ENCODE results near the gene DDX25. TPM values are rescaled to one million over a fixed set of nuclear protein-coding genes. Genes with fewer than 3 reads are reported as not detected.

The DDX25 gene
- total RNA-seq, 4 donors from 2014 or later, result 0.06 to 0.17 TPM; not detected in 2

DNA sequence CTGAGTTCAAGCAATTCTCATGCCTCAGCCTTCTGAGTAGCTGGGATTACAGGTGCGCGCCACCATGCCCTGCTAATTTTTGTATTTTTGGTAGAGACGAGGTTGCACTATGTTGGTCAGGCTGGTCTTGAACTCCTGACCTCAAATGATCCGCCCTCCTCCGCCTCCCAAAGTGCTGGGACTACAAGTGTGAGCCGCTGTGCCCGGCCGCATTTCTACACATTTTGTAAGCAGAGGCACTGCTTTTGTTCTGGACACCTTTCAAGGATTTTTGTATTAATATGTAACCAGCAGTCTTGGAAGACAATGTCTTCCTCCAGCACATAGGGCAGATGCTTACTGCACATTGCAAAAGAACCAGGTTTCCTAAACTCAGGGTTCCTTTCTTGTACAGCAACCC lies 30.2 kb downstream of the DDX25 start:
- H3K36me3 ChIP-seq, result no peaks in the 10 kb centered on the region
- H3K27me3 ChIP-seq, result no peaks in the 10 kb centered on the region
- H3K9me3 ChIP-seq, result no peaks in the 10 kb centered on the region
- TF ChIP-seq POLR2A (IDR thresholded peaks at IDR 0.05; ENCODE audit: low read depth) (no peak), POLR2AphosphoS5 (IDR thresholded peaks at IDR 0.05) (no peak), EP300 (IDR thresholded peaks at IDR 0.05) (no peak)
- TF ChIP-seq, protein P1, sequence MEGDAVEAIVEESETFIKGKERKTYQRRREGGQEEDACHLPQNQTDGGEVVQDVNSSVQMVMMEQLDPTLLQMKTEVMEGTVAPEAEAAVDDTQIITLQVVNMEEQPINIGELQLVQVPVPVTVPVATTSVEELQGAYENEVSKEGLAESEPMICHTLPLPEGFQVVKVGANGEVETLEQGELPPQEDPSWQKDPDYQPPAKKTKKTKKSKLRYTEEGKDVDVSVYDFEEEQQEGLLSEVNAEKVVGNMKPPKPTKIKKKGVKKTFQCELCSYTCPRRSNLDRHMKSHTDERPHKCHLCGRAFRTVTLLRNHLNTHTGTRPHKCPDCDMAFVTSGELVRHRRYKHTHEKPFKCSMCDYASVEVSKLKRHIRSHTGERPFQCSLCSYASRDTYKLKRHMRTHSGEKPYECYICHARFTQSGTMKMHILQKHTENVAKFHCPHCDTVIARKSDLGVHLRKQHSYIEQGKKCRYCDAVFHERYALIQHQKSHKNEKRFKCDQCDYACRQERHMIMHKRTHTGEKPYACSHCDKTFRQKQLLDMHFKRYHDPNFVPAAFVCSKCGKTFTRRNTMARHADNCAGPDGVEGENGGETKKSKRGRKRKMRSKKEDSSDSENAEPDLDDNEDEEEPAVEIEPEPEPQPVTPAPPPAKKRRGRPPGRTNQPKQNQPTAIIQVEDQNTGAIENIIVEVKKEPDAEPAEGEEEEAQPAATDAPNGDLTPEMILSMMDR (IDR thresholded peaks at IDR 0.05), result no peak
- peaks cover 0 to 26% (median 17%) of the 10 kb centered on the region in 4 donors for H3K4me1 ChIP-seq
- 93% methylated on average over 8 of the region's 8 CpGs for WGBS
- H3K4me3 ChIP-seq, result no peak overlapping the region
- DNase-seq (ENCODE audit: extremely low spot score), result no peak
- H3K27ac ChIP-seq (replicated peaks in 1 of 4), result no peak overlapping the region
- intact Hi-C loops (cut with DNase I), result no loop called here

DNA sequence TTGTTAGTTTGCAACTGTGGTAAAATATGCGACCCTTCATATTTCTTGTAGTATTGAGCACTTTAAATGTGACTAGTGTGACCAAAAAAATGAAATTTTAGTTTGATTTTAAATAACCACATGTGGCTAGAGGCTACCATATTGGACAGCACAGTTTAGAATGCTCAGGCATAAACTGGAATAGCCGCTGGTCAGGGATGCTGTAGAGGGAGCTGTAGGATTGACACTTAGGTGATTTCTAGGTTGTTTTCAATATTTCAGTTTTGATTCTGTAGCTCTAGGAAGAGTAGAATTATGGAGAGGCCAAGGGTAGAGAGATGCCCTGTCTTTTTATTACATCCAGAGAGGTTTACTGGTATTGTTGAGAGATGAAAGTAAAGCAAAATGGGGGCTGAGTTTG lies 30.7 kb downstream of the DDX25 start:
- H3K4me3 ChIP-seq, result no peak overlapping the region
- no peaks in the 10 kb centered on the region for H3K9me3 ChIP-seq
- H3K27me3 ChIP-seq, result no peaks in the 10 kb centered on the region
- H3K27ac ChIP-seq (replicated peaks in 1 of 4), result no peak overlapping the region
- peaks cover 0 to 29% (median 17%) of the 10 kb centered on the region in 4 donors for H3K4me1 ChIP-seq
- no peak for DNase-seq (ENCODE audit: extremely low spot score)
- 100% methylated on average over 2 of the region's 2 CpGs for WGBS
- TF ChIP-seq POLR2AphosphoS5 (IDR thresholded peaks at IDR 0.05) (no peak), POLR2A (IDR thresholded peaks at IDR 0.05; ENCODE audit: low read depth) (no peak), EP300 (IDR thresholded peaks at IDR 0.05) (no peak)
- TF ChIP-seq, protein P1 (IDR thresholded peaks at IDR 0.05), result no peak
- intact Hi-C loops (cut with DNase I), result no loop called here
- H3K36me3 ChIP-seq, result no peaks in the 10 kb centered on the region

DNA sequence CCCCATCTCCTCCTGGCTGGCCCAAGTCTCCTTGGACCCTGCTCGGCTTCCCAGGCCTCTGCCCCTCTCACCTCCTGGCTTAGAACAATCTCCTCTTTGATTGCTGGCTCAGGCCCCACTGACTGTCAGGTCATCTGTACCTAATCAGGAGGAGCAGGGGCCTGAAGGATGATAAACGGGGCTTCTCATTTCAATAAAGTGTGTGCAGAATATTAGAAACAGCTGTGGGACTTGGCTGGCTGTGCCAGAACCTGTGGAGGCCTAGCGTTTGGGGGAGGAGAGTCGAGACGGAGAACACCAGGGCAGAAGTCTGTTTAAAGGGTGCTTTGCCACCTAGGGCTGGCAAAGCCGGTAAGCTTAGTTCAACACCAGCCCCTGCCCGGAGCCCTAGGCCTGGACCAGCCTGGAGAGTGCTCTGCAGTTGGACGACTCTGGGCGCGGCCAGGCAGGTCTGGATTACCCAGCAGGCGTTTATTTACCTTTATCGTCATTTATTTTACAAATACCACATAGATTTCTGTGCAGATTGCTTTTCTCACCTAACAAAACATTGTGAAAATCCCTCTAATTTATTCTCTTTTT lies 31.4 kb downstream of the DDX25 start:
- Histone ChIP-seq H3K4me1 (peaks cover 0 to 29% (median 17%) of the 10 kb centered on the region in 4 donors), H3K27ac (replicated peaks in 1 of 4) (no peak overlapping the region), H3K4me3 (no peak overlapping the region), H3K27me3 (no peaks in the 10 kb centered on the region), H3K36me3 (no peaks in the 10 kb centered on the region), H3K9me3 (no peaks in the 10 kb centered on the region)
- no peak for DNase-seq (ENCODE audit: extremely low spot score)
- WGBS, result 50% methylated on average over 12 of the region's 12 CpGs
- intact Hi-C loops (cut with DNase I), result no loop called here
- TF ChIP-seq POLR2AphosphoS5 (IDR thresholded peaks at IDR 0.05) (no peak), POLR2A (IDR thresholded peaks at IDR 0.05; ENCODE audit: low read depth) (no peak), EP300 (IDR thresholded peaks at IDR 0.05) (no peak)
- TF ChIP-seq, protein P1 (IDR thresholded peaks at IDR 0.05), result no peak

DNA sequence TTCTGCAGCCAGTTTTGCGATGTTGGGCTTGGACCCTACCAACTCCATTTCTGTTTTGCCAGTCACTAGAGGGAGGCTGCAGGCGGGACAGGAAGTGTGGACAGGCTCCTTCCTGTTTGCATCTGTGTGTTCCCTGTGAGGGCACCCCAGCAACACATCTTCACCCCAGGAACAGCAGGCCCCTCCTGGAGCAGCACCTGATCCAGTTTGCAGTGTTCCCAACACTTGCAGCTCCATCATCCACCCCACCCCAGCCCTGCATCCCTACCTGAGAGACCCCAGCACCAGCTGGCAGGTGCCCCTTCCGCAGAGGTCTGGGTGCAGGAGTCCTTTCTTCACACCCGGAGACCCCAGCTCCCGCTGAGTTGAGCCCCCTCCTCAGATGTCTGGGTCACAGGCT lies 34.1 kb downstream of the DDX25 start:
- no peak for TF ChIP-seq POLR2A (IDR thresholded peaks at IDR 0.05; ENCODE audit: low read depth)
- no peak for TF ChIP-seq POLR2AphosphoS5 (IDR thresholded peaks at IDR 0.05)
- TF ChIP-seq EP300 (IDR thresholded peaks at IDR 0.05), result no peak
- TF ChIP-seq, protein P1 (IDR thresholded peaks at IDR 0.05), result no peak

DNA sequence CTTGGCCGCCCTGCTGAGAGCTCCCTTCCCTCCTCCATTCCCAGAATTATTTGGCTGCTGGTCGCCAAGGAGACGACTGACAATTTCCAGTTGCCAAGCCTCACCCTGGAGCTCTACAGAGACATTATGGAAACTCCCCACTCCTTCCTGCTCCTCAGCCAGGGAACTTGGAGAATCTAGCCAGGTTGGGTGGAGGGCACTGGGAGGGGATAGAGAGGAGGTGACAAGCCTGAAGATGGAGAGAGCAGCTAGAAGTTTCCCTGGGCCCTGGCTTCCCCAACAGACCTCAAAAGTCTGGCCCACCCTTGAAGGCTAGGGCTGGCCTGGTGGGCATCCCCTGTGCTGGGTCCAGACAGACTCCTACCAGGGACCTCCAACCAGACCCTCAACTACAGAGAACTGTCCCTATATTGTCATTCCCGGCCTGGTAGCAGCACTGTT lies 34.8 kb downstream of the DDX25 start:
- no peak for DNase-seq (ENCODE audit: extremely low spot score)
- TF ChIP-seq EP300 (IDR thresholded peaks at IDR 0.05) (no peak), POLR2A (IDR thresholded peaks at IDR 0.05; ENCODE audit: low read depth) (no peak), POLR2AphosphoS5 (IDR thresholded peaks at IDR 0.05) (no peak)
- TF ChIP-seq, protein P1 (IDR thresholded peaks at IDR 0.05), result no peak
- Histone ChIP-seq H3K27me3 (no peaks in the 10 kb centered on the region), H3K4me1 (peaks cover 10 to 30% (median 16%) of the 10 kb centered on the region in 4 donors), H3K9me3 (no peaks in the 10 kb centered on the region), H3K36me3 (no peaks in the 10 kb centered on the region), H3K4me3 (no peak overlapping the region), H3K27ac (replicated peaks in 1 of 4) (no peak overlapping the region)
- intact Hi-C loops (cut with DNase I), result no loop called here
- WGBS, result 58% methylated on average over 4 of the region's 4 CpGs

More for the DNA sequence above, 34.1 kb downstream of the DDX25 start:
- Histone ChIP-seq H3K4me3 (no peak overlapping the region), H3K27ac (replicated peaks in 1 of 4) (no peak overlapping the region), H3K27me3 (no peaks in the 10 kb centered on the region), H3K36me3 (no peaks in the 10 kb centered on the region), H3K4me1 (peaks cover 10 to 30% (median 16%) of the 10 kb centered on the region in 4 donors), H3K9me3 (no peaks in the 10 kb centered on the region)
- intact Hi-C loops (cut with DNase I), result no loop called here
- no peak for DNase-seq (ENCODE audit: extremely low spot score)
- 86% methylated on average over 5 of the region's 5 CpGs for WGBS

All from esophagus muscularis mucosa (tissue), 4 donors.